ENCODE measurements around the gene TSPAN5.

GRCh38 chr4:98618680-98619079, 39.7 kb downstream of the TSPAN5 start:
- TF ChIP-seq CTCF (conservative IDR thresholded peaks at IDR 0.05; ENCODE audit: low read depth, low read length) (no peak), EZH2 (IDR thresholded peaks at IDR 0.05; ENCODE audit: low read length, unreplicated experiment) (no peak), EZH2phosphoT487 (IDR thresholded peaks at IDR 0.05; ENCODE audit: borderline replicate concordance, low read length) (no peak)
